Adipose tissue (tissue), 3 donors: ENCODE results near the gene MEIS1. TPM values are rescaled to one million over a fixed set of nuclear protein-coding genes. Genes with fewer than 3 reads are reported as not detected.

Source experiments
- H3K27ac ChIP-seq: one replicate; pipeline ENCODE4 v1.5.1; 2013; ENCODE audit warnings: low read depth, low read length
- WGBS, 3 donors: extraction: QIAGEN DNeasy Blood & Tissue Kit; methylation state at CpG; one replicate each; pipeline ENCODE4 v1.1.7; 2013; 5-methylcytosine and 5-hydroxymethylcytosine counted together
- polyA plus RNA-seq, 3 donors: library from polyadenylated mRNA; stranded (reverse); fragments of 200-250 nt; gene quantifications; one replicate each; pipeline ENCODE4 v1.2.3, GENCODE V29; 2013
- donor health status: healthy with polysubstance abuse.
- donor health status: Bipolar disorder and iron deficiency.
- donor health status: healthy.

MEIS1 gene
- polyA plus RNA-seq, 3 donors: 13.7 to 27.3 (median 21.3) TPM

DNA sequence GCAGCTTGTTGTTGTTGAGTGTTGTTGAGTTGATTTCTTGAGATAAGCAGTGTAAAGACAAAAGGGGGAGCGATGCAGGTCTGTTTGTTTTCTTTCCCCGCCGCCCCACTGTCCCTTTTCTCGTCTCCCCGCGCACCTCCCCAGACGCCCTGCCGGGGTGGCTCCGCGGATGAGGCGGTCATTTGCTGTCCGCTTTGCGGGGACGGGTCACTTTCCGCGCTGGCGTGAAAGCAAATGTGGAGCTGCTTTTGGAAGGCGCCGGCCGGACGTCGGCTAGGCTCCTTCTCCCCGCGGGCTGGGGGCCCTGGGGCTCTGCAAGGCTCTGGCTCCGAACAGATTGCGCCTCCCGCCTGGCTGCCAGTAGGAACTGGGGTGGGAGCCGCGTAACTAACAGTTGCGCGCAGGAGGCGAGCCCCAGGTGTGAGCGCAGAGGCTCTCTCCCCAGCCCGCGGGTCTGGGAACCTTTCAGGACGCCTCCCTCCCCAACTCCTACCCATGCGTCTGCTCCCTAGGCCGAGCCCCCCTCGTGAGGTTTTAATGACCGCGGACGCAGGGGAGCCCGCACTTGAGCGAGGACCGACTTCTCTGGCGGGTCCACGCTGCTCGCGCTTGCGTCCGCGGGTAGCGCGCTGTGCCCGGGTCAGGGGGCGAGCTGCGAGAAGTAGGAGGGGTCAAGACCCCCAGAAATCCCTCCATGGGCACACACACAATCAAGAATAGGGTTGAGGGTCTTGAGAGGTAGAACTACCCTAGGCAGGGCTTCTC is 146.6 kb downstream of the MEIS1 start:
- H3K27ac ChIP-seq: peak overlapping the region; percentile 74
- 1 to 3% (median 2%) methylated on average over 54 to 57 of the region's 57 CpGs for WGBS, 3 donors

DNA sequence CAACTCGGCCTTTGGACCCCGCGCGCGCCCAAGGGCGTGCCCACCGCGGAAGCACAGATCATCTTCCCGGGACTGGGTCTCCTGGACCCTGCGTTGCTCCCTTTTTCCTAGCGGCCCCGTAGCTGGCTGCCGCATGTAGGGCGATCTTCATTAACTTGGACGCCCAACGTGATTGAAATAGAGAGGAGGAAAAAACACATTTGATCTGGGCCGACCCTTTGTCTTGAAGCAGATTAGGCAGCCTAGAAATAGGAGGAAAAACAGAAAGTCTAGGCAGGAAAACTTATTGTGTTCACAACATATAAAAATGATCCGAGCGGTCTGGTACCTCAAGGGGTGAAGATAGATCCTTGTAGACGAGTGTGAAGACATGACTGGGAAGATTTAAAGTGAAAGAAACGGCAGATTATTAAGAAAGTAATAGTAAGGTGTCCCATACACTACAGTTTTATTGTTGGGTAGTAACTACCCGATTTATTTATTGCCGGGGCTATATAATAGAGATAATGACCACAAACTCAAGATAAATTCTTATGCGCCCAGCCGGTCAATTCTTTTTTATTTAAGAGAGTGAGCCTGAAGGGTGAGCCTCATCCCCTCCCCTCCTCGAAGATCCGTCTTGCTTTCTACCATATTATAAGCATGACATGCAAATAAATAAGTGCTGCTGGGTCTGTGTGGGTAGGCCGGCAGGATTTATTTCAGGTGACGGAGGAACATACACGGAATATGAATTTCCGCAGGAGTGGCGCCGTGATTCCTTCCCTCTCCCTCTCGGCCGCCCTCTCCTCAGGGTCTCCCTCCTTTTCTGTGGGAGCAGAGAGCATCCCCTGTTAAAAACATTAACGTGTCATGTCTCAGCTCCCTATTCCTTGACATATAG is 147.4 kb downstream of the MEIS1 start:
- H3K27ac ChIP-seq: peak overlapping the region; percentile 74
- 5 to 13% (median 7%) methylated on average over 36 of the region's 36 CpGs for WGBS, 3 donors

DNA sequence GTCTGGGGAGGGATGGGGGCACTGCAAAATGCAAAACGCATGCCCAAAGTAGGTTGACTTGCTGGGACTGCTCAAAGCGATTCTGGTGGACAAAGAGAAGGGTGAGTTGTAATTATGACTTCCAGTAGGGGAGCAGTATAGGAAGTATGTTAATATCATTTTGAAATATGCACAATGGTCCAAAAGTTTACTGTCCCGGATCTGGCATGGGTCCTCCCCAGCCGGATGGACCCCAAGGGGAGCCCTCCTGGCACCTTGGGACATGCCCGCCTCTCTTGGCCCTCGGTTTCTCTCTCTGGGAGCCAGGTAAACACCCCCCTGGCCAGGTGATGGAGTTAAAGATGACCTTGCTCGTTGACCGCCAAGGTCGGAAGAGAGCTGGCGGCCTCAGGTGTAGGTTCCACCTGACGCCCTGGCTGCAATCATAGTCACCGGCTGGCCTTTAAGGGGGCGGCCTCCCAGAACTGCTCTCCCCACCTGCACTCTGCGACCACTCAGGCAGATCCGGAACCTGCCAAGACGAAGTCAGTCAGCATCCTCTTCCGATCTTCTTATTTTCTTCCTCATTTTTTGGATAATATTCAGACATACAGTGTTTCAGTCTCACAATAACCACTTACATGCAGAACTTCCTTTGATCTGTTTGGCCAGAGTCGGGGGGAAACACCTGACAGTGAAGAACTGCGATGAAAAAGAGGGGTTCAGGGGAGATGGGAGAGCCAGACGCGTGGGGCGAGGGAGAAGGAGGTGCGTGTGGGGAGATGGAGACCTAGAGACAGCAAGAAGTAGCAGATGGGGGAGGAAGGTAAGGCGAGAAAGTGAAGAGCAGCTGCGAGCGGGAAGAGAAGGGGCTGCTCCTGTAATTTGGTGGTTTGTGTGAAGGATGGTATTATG is 148.3 kb downstream of the MEIS1 start:
- 8 to 18% (median 14%) methylated on average over 26 of the region's 26 CpGs for WGBS, 3 donors
- H3K27ac ChIP-seq: peak overlapping the region; percentile 48

DNA sequence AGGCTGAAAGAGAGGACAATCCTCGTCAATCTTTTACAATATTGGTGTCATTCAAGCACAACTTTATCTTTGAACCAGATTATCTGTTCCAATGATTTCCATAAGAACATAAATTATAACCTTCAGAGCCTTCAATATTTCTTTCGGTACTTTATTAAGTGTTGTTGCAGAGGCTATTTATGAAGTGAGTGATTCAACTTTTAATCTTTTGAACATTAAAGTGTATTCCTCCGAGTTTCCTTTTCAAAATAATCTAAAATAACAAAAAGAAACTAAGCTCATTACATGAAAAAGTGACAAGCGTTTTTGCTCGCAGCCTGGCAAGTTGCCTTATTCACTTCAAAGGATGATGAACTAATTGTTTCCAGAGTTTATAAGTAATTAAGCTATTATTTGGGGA is 149.0 kb downstream of the MEIS1 start:
- WGBS, 3 donors: 7 to 18% (median 10%) methylated on average over 5 of the region's 5 CpGs
- H3K27ac ChIP-seq: no peak overlapping the region

DNA sequence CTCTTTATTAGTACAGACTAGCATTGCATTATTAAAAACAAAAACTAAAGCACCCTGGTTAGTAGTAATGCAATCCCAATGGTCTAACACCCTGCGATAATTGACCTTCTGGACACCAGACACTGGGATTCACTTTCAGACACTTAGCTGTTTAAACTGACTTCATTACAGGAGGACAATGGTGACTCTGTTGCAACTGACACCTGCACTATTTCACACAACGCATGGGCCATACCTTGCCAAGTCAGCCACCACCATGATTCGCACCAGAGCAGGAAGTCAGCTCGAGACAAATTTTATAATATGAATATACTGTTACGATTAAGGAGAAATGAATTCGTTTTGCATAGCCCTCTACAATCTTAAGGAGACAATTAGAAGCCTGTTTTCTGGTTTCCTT is 150.7 kb downstream of the MEIS1 start:
- 45 to 50% (median 48%) methylated on average over 6 of the region's 6 CpGs for WGBS, 3 donors
- no peak overlapping the region for H3K27ac ChIP-seq

DNA sequence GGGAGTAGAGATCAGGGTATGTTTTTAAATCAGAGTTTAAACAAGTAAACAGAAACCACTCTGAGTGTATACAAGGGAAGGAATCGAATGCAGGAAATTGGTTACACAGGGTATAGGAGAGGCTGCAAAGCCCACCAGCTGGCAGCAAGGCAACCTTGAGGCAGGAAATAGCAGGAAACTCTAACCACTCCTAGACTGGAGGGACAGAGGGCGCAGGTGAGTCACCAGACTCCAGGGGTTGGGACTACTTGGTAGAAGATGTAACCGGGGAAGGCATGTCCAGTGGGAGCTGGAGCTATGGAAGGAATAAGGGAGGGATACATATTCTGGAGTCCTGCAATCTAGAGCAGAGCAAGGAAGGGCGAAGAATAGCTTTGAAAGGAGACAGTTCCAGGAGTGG is 152.3 kb downstream of the MEIS1 start:
- no peak overlapping the region for H3K27ac ChIP-seq
- WGBS, 3 donors: 42 to 63% (median 45%) methylated on average over 4 of the region's 4 CpGs

DNA sequence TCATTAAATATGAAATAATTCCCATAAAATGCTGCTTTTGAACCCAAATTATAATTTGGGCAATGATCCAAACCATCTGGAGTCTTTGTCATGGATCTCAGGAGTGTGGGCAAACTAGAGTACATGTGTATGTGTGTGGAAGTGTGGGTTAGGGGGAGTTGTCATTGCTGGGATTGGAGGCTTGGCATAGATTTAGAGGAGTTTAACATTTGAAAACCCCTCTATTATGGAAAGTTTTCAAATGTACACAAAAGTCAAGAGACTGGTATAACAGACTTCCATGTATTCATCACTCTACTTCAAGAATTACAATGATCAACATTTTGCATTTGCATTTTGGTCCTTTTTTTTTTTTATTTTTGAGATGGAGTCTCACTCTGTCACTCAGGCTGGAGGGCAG is 159.1 kb downstream of the MEIS1 start:
- H3K27ac ChIP-seq: no peak overlapping the region

DNA sequence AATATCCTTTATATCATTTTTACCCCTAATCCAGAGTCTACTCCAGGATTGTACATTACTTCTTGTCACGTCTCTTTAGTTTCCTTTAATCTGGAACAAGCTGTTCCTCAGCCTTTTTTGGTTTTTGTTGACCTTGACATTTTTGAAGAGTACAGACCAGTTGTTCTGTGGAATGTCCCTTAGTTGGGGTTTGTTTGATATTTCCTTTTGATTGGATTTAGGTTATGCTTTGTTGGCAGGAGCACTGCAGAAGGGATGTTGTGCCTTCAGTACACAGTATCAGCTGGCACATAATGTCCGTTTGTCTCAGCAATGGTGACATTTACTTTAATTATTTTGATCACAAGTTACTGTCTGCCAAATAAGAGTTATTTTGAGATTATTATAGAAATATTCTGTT is 160.6 kb downstream of the MEIS1 start:
- H3K27ac ChIP-seq: no peak overlapping the region
- 37 to 63% (median 61%) methylated on average over 2 of the region's 2 CpGs for WGBS, 3 donors

DNA sequence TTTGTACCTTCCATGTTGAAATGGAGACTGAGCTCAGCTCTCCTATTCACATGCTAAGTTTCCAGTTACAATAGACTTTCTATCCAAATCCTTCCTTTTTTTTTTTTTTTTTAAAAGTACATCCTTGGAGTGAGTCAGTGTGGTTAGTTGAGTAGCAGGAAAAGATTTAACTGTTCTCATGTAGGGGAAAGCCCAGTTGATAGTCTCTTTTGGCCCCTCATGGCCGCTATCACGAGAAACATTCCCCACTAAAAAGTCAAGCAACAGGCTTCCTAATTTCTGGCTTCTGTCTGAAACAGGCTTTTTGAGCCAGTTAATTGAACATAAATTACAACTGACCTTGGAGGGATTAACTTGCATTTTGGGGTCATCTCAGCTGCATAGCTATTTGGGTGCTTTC is 161.3 kb downstream of the MEIS1 start:
- H3K27ac ChIP-seq: no peak overlapping the region
- 79 to 100% (median 81%) methylated on average over 2 of the region's 2 CpGs for WGBS, 3 donors

DNA sequence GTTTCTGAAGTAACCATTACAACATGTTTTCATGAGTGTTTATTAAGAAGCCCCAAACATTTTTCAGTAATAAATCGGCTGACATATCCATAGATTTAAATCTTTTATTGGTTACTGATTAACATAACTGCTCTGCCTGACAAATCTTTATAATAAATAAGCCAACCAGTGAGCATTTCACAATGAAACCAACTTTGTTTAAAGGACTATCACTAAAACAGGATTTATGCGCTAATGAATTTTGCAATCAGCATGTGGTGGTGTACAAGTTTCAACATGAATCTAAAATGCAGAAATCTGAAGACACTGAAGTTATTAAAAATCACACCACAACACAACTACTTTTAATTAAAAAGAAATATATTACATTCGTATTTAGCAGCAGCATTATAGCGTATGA is 166.7 kb downstream of the MEIS1 start:
- H3K27ac ChIP-seq: no peak overlapping the region
- 41 to 64% (median 58%) methylated on average over 4 of the region's 4 CpGs for WGBS, 3 donors

DNA sequence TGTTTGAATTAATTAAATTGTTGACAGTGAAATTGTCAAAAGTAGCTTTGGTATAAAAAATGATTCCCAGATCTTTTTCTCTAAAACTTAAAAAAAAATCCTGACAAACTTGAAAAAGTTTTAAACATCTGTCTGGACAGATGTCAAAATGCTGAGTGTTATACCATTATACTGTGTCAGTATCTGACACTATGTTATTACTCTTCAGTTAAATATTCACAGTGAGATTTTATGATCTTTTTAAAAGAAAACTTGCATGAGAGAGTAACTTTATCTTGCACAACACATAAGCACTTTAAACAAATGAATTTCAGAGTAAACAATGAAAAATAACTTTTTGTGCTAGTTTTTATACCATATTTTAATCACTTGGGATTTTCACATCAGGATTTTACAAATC is 167.4 kb downstream of the MEIS1 start:
- no peak overlapping the region for H3K27ac ChIP-seq

DNA sequence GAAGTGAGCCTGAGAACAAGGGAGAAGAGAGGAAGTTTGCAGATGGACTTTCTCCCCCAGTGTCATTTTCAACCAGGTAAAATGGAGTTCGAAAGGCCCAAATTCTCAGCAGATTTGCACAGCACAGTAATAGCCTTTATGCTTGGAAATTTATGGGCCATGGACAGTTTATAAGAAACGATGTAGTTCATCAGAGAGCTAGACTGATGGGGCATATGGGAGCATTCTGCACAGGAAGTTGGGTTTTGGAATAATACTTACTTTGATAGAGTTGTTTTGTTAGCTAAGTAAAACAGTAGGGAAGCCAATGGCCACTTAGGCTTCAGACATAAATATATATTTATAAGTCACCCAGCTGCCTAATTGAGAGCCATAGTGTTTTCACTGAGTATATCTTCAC is 169.4 kb downstream of the MEIS1 start:
- WGBS, 3 donors: 55 to 84% (median 61%) methylated on average over 2 of the region's 2 CpGs
- H3K27ac ChIP-seq: no peak overlapping the region

DNA sequence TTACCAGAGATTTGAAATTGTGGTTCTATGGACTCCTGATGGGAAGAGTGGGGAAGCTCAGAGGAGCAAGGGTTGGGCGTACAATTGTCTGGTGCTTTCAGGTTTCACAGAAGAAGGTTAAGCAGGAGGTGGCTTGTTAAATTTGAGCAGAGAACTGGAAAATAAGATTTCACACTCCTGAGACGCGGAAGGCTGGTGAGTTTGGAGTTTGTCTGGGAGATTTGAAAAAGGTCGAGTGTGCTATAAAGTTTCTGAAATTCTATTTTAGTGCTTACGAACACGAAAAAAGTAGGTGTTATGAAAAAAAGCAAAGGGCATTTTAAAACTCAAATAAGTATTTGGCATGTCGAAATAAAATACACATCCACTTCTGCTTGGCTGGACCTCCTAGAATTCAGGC is 170.1 kb downstream of the MEIS1 start:
- H3K27ac ChIP-seq: no peak overlapping the region
- 93 to 96% (median 95%) methylated on average over 7 of the region's 7 CpGs for WGBS, 3 donors

DNA sequence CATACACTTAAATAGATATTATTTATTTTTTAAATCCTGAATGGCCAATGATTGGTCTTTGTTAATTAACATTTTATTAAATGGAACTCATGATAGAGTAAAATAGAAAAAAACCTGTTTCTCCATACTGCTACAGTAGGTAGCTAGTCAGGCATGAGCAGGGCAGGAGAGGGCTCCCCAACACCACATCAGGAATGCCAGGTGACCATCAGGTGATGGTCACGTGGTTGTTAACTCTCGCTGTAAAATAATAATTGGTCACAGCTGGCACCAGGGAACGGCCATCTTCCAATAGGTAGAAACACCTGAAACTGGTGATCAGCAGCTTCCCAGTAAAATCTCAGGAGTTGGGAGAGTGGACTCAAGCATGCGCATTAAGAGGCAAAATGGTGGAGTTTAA is 172.2 kb downstream of the MEIS1 start:
- WGBS, 3 donors: 88 to 95% (median 95%) methylated on average over 4 of the region's 4 CpGs

More for the DNA sequence above, 172.2 kb downstream of the MEIS1 start:
- H3K27ac ChIP-seq: no peak overlapping the region
